Measurements from ENCODE around the gene QSER1. TPM values are rescaled to one million over a fixed set of nuclear protein-coding genes. Genes with fewer than 3 reads are reported as not detected.
"Not testable (repeated sequence)": the region's sequence is repeated elsewhere in the genome, so short reads cannot be mapped to it uniquely, and the experiment has no call there.

The QSER1 gene
- total RNA-seq, 4 donors from 2014 or later = 27.0 to 89.0 (median 49.5) TPM

DNA sequence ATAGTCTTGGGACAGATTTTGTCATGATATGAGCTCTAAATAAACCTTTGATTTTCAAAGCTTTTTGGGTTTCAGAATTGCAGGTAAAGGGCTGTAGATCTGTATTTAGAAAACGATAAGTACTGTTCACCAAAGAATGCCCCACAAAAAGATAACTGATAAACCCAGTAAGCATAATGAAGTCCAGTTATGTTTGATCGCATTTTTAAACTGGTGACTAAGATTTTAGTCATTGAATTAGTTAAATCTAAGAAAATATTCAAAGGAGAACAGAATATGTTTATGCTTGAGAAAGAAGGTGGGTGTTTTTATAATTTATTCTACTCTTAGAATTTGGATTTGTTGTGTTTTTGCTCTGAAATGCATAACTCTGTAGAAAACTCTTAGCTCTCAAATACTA, 134.6 kb downstream of the QSER1 start:
- TF ChIP-seq, protein P1, sequence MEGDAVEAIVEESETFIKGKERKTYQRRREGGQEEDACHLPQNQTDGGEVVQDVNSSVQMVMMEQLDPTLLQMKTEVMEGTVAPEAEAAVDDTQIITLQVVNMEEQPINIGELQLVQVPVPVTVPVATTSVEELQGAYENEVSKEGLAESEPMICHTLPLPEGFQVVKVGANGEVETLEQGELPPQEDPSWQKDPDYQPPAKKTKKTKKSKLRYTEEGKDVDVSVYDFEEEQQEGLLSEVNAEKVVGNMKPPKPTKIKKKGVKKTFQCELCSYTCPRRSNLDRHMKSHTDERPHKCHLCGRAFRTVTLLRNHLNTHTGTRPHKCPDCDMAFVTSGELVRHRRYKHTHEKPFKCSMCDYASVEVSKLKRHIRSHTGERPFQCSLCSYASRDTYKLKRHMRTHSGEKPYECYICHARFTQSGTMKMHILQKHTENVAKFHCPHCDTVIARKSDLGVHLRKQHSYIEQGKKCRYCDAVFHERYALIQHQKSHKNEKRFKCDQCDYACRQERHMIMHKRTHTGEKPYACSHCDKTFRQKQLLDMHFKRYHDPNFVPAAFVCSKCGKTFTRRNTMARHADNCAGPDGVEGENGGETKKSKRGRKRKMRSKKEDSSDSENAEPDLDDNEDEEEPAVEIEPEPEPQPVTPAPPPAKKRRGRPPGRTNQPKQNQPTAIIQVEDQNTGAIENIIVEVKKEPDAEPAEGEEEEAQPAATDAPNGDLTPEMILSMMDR (IDR thresholded peaks at IDR 0.05) = no peak
- TF ChIP-seq POLR2AphosphoS5 (IDR thresholded peaks at IDR 0.05) (no peak), EP300 (IDR thresholded peaks at IDR 0.05) (no peak), POLR2A (IDR thresholded peaks at IDR 0.05) (no peak)
- Histone ChIP-seq H3K27me3 (no peaks in the 10 kb centered on the region), H3K4me3 (no peak overlapping the region), H3K9me3 (no peaks in the 10 kb centered on the region), H3K4me1 (no peaks in the 10 kb centered on the region), H3K27ac (no peak overlapping the region), H3K36me3 (no peaks in the 10 kb centered on the region)
- WGBS = 85% methylated on average over 2 of the region's 2 CpGs
- DNase-seq (ENCODE audit: low spot score in 2 of 2) = no peak

DNA sequence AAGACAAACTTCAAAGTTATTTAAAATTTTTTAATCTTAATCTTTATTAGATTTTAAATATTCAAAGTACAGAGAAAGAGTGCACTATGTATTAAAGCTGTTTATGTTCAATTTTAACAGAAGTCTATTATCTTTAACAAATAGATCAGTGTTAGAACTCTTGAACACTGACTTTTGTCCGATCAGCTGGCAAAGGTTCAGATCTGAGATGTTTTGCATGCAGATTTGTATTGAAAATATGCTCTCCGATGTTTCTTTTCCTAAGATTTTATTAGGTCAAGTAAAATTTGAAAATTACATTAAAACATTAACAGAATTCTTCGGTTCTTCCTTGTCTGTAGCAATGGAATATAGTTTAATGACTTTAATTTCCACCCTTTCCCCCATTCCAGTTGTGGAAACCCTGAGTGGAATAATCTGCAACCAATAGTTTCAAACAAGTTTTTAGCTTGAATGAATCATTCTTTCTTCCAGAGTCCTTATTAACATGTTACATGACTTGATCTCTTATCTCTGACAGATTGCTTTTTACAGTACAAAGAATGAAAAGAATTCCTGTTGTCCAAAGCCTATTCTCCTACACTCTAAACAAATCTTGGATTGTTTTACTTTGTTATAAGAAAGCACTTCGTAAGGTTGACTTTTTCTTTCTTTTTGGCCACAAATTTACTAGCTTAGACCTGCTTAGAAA, 135.4 kb downstream of the QSER1 start:
- TF ChIP-seq POLR2A (IDR thresholded peaks at IDR 0.05) (no peak), POLR2AphosphoS5 (IDR thresholded peaks at IDR 0.05) (no peak), EP300 (IDR thresholded peaks at IDR 0.05) (no peak)
- TF ChIP-seq, protein P1 (IDR thresholded peaks at IDR 0.05) = no peak
- WGBS = 61% methylated on average over 4 of the region's 4 CpGs
- Histone ChIP-seq H3K4me1 (no peaks in the 10 kb centered on the region), H3K36me3 (no peaks in the 10 kb centered on the region), H3K27me3 (no peaks in the 10 kb centered on the region), H3K4me3 (no peak overlapping the region), H3K9me3 (no peaks in the 10 kb centered on the region), H3K27ac (no peak overlapping the region)
- DNase-seq (ENCODE audit: low spot score in 2 of 2) = no peak

GRCh38 chr11:33028537-33028914, 135.9 kb downstream of the QSER1 start:
- H3K4me3 ChIP-seq = no peak overlapping the region
- H3K4me1 ChIP-seq = no peaks in the 10 kb centered on the region
- no peak for DNase-seq (ENCODE audit: low spot score in 2 of 2)
- TF ChIP-seq, protein P1 (IDR thresholded peaks at IDR 0.05) = no peak
- no peak for TF ChIP-seq POLR2A (IDR thresholded peaks at IDR 0.05)
- no peak for TF ChIP-seq POLR2AphosphoS5 (IDR thresholded peaks at IDR 0.05)
- TF ChIP-seq EP300 (IDR thresholded peaks at IDR 0.05) = no peak
- H3K36me3 ChIP-seq = no peaks in the 10 kb centered on the region
- H3K27me3 ChIP-seq = no peaks in the 10 kb centered on the region
- WGBS = 84% methylated on average over 2 of the region's 2 CpGs
- H3K27ac ChIP-seq = no peak overlapping the region
- H3K9me3 ChIP-seq = no peaks in the 10 kb centered on the region

DNA sequence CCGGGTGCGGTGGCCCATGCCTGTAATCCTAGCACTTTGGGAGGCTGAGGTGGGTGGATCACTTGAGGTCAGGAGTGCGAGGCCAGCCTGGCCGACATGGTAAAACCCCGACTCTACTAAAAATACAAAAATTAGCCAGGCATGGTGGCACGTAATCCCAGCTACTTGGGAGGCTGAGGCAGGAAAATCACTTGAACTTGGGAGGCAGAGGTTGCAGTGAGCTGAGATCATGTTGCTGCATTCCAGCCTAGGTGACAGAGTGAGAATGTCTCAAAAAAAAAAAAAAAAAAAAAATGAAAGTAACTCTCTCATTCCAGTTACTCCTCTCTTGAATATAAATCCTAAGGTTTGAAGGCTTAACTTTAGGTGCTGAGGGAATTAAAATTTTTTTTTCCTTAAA, 136.6 kb downstream of the QSER1 start:
- H3K9me3 ChIP-seq; H3K27ac ChIP-seq; H3K27me3 ChIP-seq; H3K4me3 ChIP-seq; H3K36me3 ChIP-seq; H3K4me1 ChIP-seq; DNase-seq (ENCODE audit: low spot score in 2 of 2): not testable (repeated sequence)
- 90% methylated on average over 6 of the region's 6 CpGs for WGBS

Other genes starting within 250 kb of the QSER1 start
- gene CCDC73, start 98.1 kb upstream of the QSER1 start, total RNA-seq = not detected
- gene PRRG4, start 62.9 kb upstream of the QSER1 start, total RNA-seq = 10 to 100 TPM; 17.5 to 36.8 (median 34.5) TPM
- gene DEPDC7, start 123.1 kb downstream of the QSER1 start, total RNA-seq = 1 to 10 TPM; 2.4 to 5.0 (median 3.3) TPM
- 10 to 100 TPM; 34.8 to 65.6 (median 42.9) TPM for gene TCP11L1, start 146.8 kb downstream of the QSER1 start, total RNA-seq